KG1 (cell line): Measurements from ENCODE around the gene PRR9.
"Not testable (repeated sequence)": the region's sequence is repeated elsewhere in the genome, so short reads cannot be mapped to it uniquely, and the experiment has no call there.

Source experiments
- DNase-seq: peaks from one replicate; lab custom pipeline; 2025; lab: John Stamatoyannopoulos, UW

PRR9 gene

GRCh38 chr1:153217212-153217611, at the start of gene PRR9:
TSS of gene PRR9 (plus strand) at chr1:153217584. CDS start at chr1:153218145, 561 bp downstream.
- DNase-seq, result no peak

GRCh38 chr1:153168686-153169085, 48.7 kb upstream of the PRR9 start:
- DNase-seq, result no peak

GRCh38 chr1:153174624-153175023, 42.8 kb upstream of the PRR9 start:
- DNase-seq, result no peak

GRCh38 chr1:153178922-153179321, 38.5 kb upstream of the PRR9 start:
- DNase-seq, result no peak

- DNase-seq, result no peak
Measured at GRCh38 chr1:153180556-153180955, 36.8 kb upstream of the PRR9 start.

GRCh38 chr1:153188301-153188700, 29.1 kb upstream of the PRR9 start:
- DNase-seq, result not testable (repeated sequence)

GRCh38 chr1:153190373-153190772, 27.0 kb upstream of the PRR9 start:
- no peak for DNase-seq

GRCh38 chr1:153192697-153193096, 24.7 kb upstream of the PRR9 start:
- DNase-seq, result no peak

- no peak for DNase-seq
Measured at GRCh38 chr1:153194331-153195050, 22.9 kb upstream of the PRR9 start.

- DNase-seq, result no peak
Measured at GRCh38 chr1:153195216-153195615, 22.2 kb upstream of the PRR9 start.

- DNase-seq, result no peak
Measured at GRCh38 chr1:153202006-153202405, 15.4 kb upstream of the PRR9 start.

GRCh38 chr1:153203130-153203529, 14.3 kb upstream of the PRR9 start, which contains the start of gene LELP1:
TSS of gene LELP1 (plus strand) at chr1:153203430. CDS start at chr1:153204708, 1,278 bp downstream.
- DNase-seq, result no peak

- DNase-seq, result no peak
Measured at GRCh38 chr1:153206631-153207030, 10.8 kb upstream of the PRR9 start.

GRCh38 chr1:153210206-153210605, 7.2 kb upstream of the PRR9 start:
- no peak for DNase-seq

- no peak for DNase-seq
Measured at GRCh38 chr1:153212201-153212600, 5.2 kb upstream of the PRR9 start.

- no peak for DNase-seq
Measured at GRCh38 chr1:153213519-153213918, 3.9 kb upstream of the PRR9 start.

GRCh38 chr1:153217744-153218416, 496 bp downstream of the PRR9 start:
- DNase-seq, result no peak

- DNase-seq, result no peak
Measured at GRCh38 chr1:153220606-153221303, 3.4 kb downstream of the PRR9 start.

GRCh38 chr1:153223040-153223891, 5.9 kb downstream of the PRR9 start:
- DNase-seq, result not testable (repeated sequence)

- no peak for DNase-seq
Measured at GRCh38 chr1:153227810-153228209, 10.4 kb downstream of the PRR9 start.

GRCh38 chr1:153228491-153228890, 11.1 kb downstream of the PRR9 start:
- DNase-seq, result no peak
